A549 (cell line): ENCODE data around the gene SPECC1L. TPM values are rescaled to one million over a fixed set of nuclear protein-coding genes. Genes with fewer than 3 reads are reported as not detected.

Experiments
- ATAC-seq, 2 experiments: fragments of 200-7000 bp in 1 of 2; fragments of >200 bp in 1 of 2; cut with Nextera tagmentation in 1 of 2; cut with Tn5 transposase in 1 of 2; 3 replicates each; pipeline versions ENCODE4 v1.8.0 to v1.9.1; 2018 to 2020; ENCODE audit warnings: mild to moderate bottlenecking in 1 of 2, moderate library complexity in 1 of 2
- CTCF ChIA-PET: fragments of 300-600 bp; sonication (Branson Sonifier 250); formaldehyde crosslinking; extraction: SDS; loops from one replicate; lab custom pipeline; 2021; ENCODE audit warnings: antibody characterized with exemption, inconsistent platforms; lab: Yijun Ruan, JAX
- POLR2A ChIA-PET: fragments of 350-600 bp; formaldehyde crosslinking; extraction: SDS; loops from one replicate; lab custom pipeline; 2021; ENCODE audit warnings: antibody characterized with exemption, inconsistent platforms; lab: Yijun Ruan, JAX
- DNase-seq, 2 experiments: peaks; one replicate each; pipeline versions ENCODE4 v3.0.0 to v3.0.0-alpha.2; 2011 to 2016; ENCODE audit warnings: low read depth in 1 of 2, low spot score in 1 of 2
- FAIRE-seq: peaks from 2 replicates; lab custom pipeline; 2011; peaks lifted over from hg19 to GRCh38; lab: Jason Lieb, UNC
- H3K27ac ChIP-seq, 2 experiments: fragments of >200 bp; sonication (Bioruptor Twin); formaldehyde crosslinking; 3 replicates each; pipeline ENCODE4 v1.5.1; 2016 to 2017
- H3K4me1 ChIP-seq: fragments of >200 bp; sonication (Bioruptor Twin); formaldehyde crosslinking; 3 replicates; pipeline ENCODE4 v1.6.1; 2016
- H3K4me2 ChIP-seq: fragments of >200 bp; sonication (Bioruptor Twin); formaldehyde crosslinking; 3 replicates; pipeline ENCODE4 v1.6.1; 2016
- H3K4me3 ChIP-seq: fragments of >200 bp; sonication (Bioruptor Twin); formaldehyde crosslinking; 3 replicates; pipeline ENCODE4 v1.5.1; 2016
- H3K9me3 ChIP-seq: fragments of >200 bp; sonication (Bioruptor Twin); formaldehyde crosslinking; 3 replicates; pipeline ENCODE4 v1.6.1; 2016
- ATOH8 ChIP-seq: fragments of 250-450 bp; sonication (Bioruptor Pico); IDR thresholded peaks from 2 replicates; pipeline ENCODE4 v1.5.0; 2020; ENCODE audit warnings: low read depth, mild to moderate bottlenecking, moderate library complexity
- BHLHE40 ChIP-seq: IDR thresholded peaks from 2 replicates; pipeline ENCODE4 v1.6.1; 2012; ENCODE audit warnings: low read depth, low read length, inconsistent platforms
- CBX2 ChIP-seq: fragments of 200-600 bp; sonication (generic); IDR thresholded peaks from 2 replicates; pipeline ENCODE4 v1.6.1; 2016; ENCODE audit warnings: low read depth, mild to moderate bottlenecking, borderline replicate concordance
- CEBPB ChIP-seq, 2 experiments: fragments of >200 bp in 1 of 2; sonication (Bioruptor Twin) in 1 of 2; formaldehyde crosslinking in 1 of 2; IDR thresholded peaks; 2 replicates each; pipeline ENCODE4 v1.6.1; 2012 to 2016
- CHD2 ChIP-seq: fragments of 150-350 bp; IDR thresholded peaks from 2 replicates; pipeline ENCODE4 v1.6.1; 2014; ENCODE audit warnings: low read length; ENCODE audit not compliant: partially characterized antibody
- EHF ChIP-seq: fragments of 250-450 bp; sonication (Bioruptor Pico); IDR thresholded peaks from 2 replicates; pipeline ENCODE4 v1.5.0; 2020; ENCODE audit warnings: mild to moderate bottlenecking
- ELK1 ChIP-seq: fragments of 150-350 bp; IDR thresholded peaks from 2 replicates; pipeline ENCODE4 v1.6.1; 2014; ENCODE audit warnings: low read depth, mild to moderate bottlenecking, low read length
- ESRRA ChIP-seq: fragments of 150-350 bp; IDR thresholded peaks from 2 replicates; pipeline ENCODE4 v1.6.1; 2014; ENCODE audit warnings: mild to moderate bottlenecking, low read length, borderline replicate concordance
- FOSB ChIP-seq: fragments of 250-450 bp; sonication (Bioruptor Pico); IDR thresholded peaks from 2 replicates; pipeline ENCODE4 v1.5.0; 2020; ENCODE audit warnings: mild to moderate bottlenecking, moderate library complexity
- FOSL2 ChIP-seq, 2 experiments: fragments of 450-650 bp in 1 of 2; fragments of >200 bp in 1 of 2; sonication (Bioruptor Twin) in 1 of 2; formaldehyde crosslinking; IDR thresholded peaks; 2 replicates each; pipeline versions ENCODE4 v1.5.0 to v1.6.1; 2016 to 2020; ENCODE audit warnings: mild to moderate bottlenecking in 1 of 2, moderate library complexity in 1 of 2
- FOXS1 ChIP-seq: fragments of 250-450 bp; sonication (Bioruptor Pico); IDR thresholded peaks from 2 replicates; pipeline ENCODE4 v1.5.0; 2020; ENCODE audit warnings: mild to moderate bottlenecking, moderate library complexity
- HDAC2 ChIP-seq: fragments of 200-600 bp; sonication (generic); IDR thresholded peaks from 2 replicates; pipeline ENCODE4 v1.6.1; 2016
- HES2 ChIP-seq: fragments of >200 bp; sonication (Bioruptor Twin); formaldehyde crosslinking; IDR thresholded peaks from 2 replicates; pipeline ENCODE4 v1.6.1; 2016
- HMGXB4 ChIP-seq: fragments of 250-450 bp; sonication (Bioruptor Pico); IDR thresholded peaks from 2 replicates; pipeline ENCODE4 v1.5.0; 2021; ENCODE audit warnings: mild to moderate bottlenecking, moderate library complexity, borderline replicate concordance
- HOXB13 ChIP-seq: fragments of 250-450 bp; sonication (Bioruptor Pico); IDR thresholded peaks from 2 replicates; pipeline ENCODE4 v1.5.0; 2020; ENCODE audit warnings: low read depth, mild to moderate bottlenecking, moderate library complexity
- HOXB5 ChIP-seq: fragments of 250-450 bp; sonication (Bioruptor Pico); IDR thresholded peaks from 2 replicates; pipeline ENCODE4 v1.5.0; 2020; ENCODE audit warnings: mild to moderate bottlenecking, moderate library complexity
- JUNB ChIP-seq: fragments of >200 bp; sonication (Bioruptor Twin); formaldehyde crosslinking; IDR thresholded peaks from 2 replicates; pipeline ENCODE4 v1.6.1; 2016
- KDM5A ChIP-seq: fragments of 200-600 bp; sonication (generic); IDR thresholded peaks from 2 replicates; pipeline ENCODE4 v1.6.1; 2016; ENCODE audit warnings: antibody characterized with exemption, mild to moderate bottlenecking
- MAFK ChIP-seq: fragments of 450-650 bp; IDR thresholded peaks from 2 replicates; pipeline ENCODE4 v1.6.1; 2014; ENCODE audit not compliant: partially characterized antibody
- MAX ChIP-seq: IDR thresholded peaks from 2 replicates; pipeline ENCODE4 v1.6.1; 2012
- MAZ ChIP-seq: fragments of 150-350 bp; IDR thresholded peaks from 2 replicates; pipeline ENCODE4 v1.6.1; 2014; ENCODE audit warnings: antibody characterized with exemption, low read depth, low read length, borderline replicate concordance
- MYC ChIP-seq: IDR thresholded peaks from 2 replicates; pipeline ENCODE4 v1.6.1; 2012; ENCODE audit warnings: mild to moderate bottlenecking, inconsistent platforms, low read length, improper control_type of control experiment, borderline replicate concordance
- NFE2L2 ChIP-seq: fragments of 150-350 bp; conservative IDR thresholded peaks from 2 replicates; pipeline ENCODE4 v1.6.1; 2014; ENCODE audit warnings: low read length
- NR3C1 ChIP-seq: fragments of >200 bp; sonication (Bioruptor Twin); formaldehyde crosslinking; IDR thresholded peaks from 3 replicates; pipeline ENCODE4 v1.6.1; 2017
- RAD21 ChIP-seq, 2 experiments: fragments of >200 bp in 1 of 2; sonication (Bioruptor Twin) in 1 of 2; formaldehyde crosslinking in 1 of 2; IDR thresholded peaks in 1 of 2; conservative IDR thresholded peaks in 1 of 2; 2 replicates in 1 of 2; 3 replicates in 1 of 2; pipeline ENCODE4 v1.6.1; 2012 to 2018; ENCODE audit warnings: inconsistent platforms in 1 of 2
- RFX5 ChIP-seq: fragments of 450-650 bp; IDR thresholded peaks from 2 replicates; pipeline ENCODE4 v1.7.1; 2014; ENCODE audit warnings: antibody characterized with exemption, mild to moderate bottlenecking, moderate library complexity
- SMC3 ChIP-seq: fragments of >200 bp; sonication (Bioruptor Twin); formaldehyde crosslinking; IDR thresholded peaks from 3 replicates; pipeline ENCODE4 v1.6.1; 2018; ENCODE audit warnings: inconsistent platforms
- TP53 ChIP-seq: fragments of 250-450 bp; sonication (Bioruptor Pico); IDR thresholded peaks from 2 replicates; pipeline ENCODE4 v1.5.0; 2021; ENCODE audit warnings: mild to moderate bottlenecking, moderate library complexity
- WGBS: methylation state at CpG from one replicate; pipeline ENCODE4 v1.1.6; 2017; ENCODE audit errors: missing lambda C conversion rate; 5-methylcytosine and 5-hydroxymethylcytosine counted together
- polyA plus RNA-seq, 4 experiments: library from polyadenylated mRNA; depleted of rRNA in 3 of 4; stranded (reverse); fragments of >200 nt; fragmentation: RNase III in 1 of 4; extraction: RNeasy Plus Mini Kit Qiagen cat#74134 plus additional on column Dnase treatment in 1 of 4; gene quantifications; 2 replicates in 3 of 4; 3 replicates in 1 of 4; pipeline ENCODE4 v1.2.3, GENCODE V29; 2011 to 2017
- TF ChIP-seq, protein P1 (sequence below): IDR thresholded peaks from 2 replicates; pipeline ENCODE4 v1.6.1; 2012; ENCODE audit warnings: low read depth, borderline replicate concordance

The SPECC1L gene
- polyA plus RNA-seq, 2 of the 4 experiments (the other 2 are of a cell fraction) = 14.8 to 25.2 TPM

- H3K4me1 ChIP-seq = peaks cover 19% of the 10 kb centered on the region; the same call in 2 of the 3 replicates
- WGBS = 100% methylated on average over 1 of the region's 1 CpG
- POLR2A ChIA-PET = no interaction called here
- FAIRE-seq = no peak
- no peak for DNase-seq
- CTCF ChIA-PET = no interaction called here
- TF ChIP-seq FOXS1 (CRISPR knock-in tag) (no peak), FOSL2 (IDR thresholded peaks at IDR 0.05) (no peak), FOSL2 (CRISPR knock-in tag; IDR thresholded peaks at IDR 0.05) (no peak), HES2 (no peak), RAD21 (conservative IDR thresholded peaks at IDR 0.05 in 1 of 2, IDR thresholded peaks at IDR 0.05 in 1 of 2) (no peak), ELK1 (no peak), TP53 (CRISPR knock-in tag) (no peak), HMGXB4 (CRISPR knock-in tag) (no peak), MAFK (no peak), MAX (no peak), SMC3 (no peak), ESRRA (no peak), HOXB13 (CRISPR knock-in tag) (no peak), CBX2 (no peak), RFX5 (no peak), ATOH8 (CRISPR knock-in tag) (no peak), KDM5A (no peak), EHF (CRISPR knock-in tag) (no peak)
- TF ChIP-seq, protein P1, sequence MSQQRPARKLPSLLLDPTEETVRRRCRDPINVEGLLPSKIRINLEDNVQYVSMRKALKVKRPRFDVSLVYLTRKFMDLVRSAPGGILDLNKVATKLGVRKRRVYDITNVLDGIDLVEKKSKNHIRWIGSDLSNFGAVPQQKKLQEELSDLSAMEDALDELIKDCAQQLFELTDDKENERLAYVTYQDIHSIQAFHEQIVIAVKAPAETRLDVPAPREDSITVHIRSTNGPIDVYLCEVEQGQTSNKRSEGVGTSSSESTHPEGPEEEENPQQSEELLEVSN = no peak
- TF ChIP-seq, all 56 proteins: peak for 0
- H3K9me3 ChIP-seq = 0 out of 3 replicates have a peak, but pooled peaks cover 5% of the 10 kb centered on the region
- no peak overlapping the region for H3K4me2 ChIP-seq
- ATAC-seq = no peak
- no peak overlapping the region for H3K4me3 ChIP-seq
- H3K27ac ChIP-seq = no peak overlapping the region
These were observed 33.5 kb downstream of the SPECC1L start for GRCh38 chr22:24304062-24304675.

- Histone ChIP-seq H3K9me3 (0 out of 3 replicates have a peak, but pooled peaks cover 5% of the 10 kb centered on the region), H3K4me3 (no peak overlapping the region), H3K4me2 (no peak overlapping the region), H3K27ac (no peak overlapping the region), H3K4me1 (peaks cover 22% of the 10 kb centered on the region; the same call in 2 of the 3 replicates)
- POLR2A ChIA-PET = no interaction called here
- FAIRE-seq = no peak
- WGBS = 95% methylated on average over 3 of the region's 3 CpGs
- CTCF ChIA-PET = no interaction called here
- ATAC-seq = no peak
- no peak for DNase-seq
- no peak for TF ChIP-seq JUNB
- no peak for TF ChIP-seq NFE2L2
- TF ChIP-seq FOSB (CRISPR knock-in tag) = no peak
- no peak for TF ChIP-seq MYC
- TF ChIP-seq EHF (CRISPR knock-in tag) = no peak
- no peak for TF ChIP-seq HOXB5 (CRISPR knock-in tag)
- no peak for TF ChIP-seq CEBPB (IDR thresholded peaks at IDR 0.05)
- TF ChIP-seq BHLHE40 = no peak
- TF ChIP-seq NR3C1 = no peak
- no peak for TF ChIP-seq HDAC2
- TF ChIP-seq SMC3 = no peak
- TF ChIP-seq ESRRA = no peak
- no peak for TF ChIP-seq CHD2
- no peak for TF ChIP-seq MAZ
- TF ChIP-seq, protein P1 = no peak
These were observed 34.6 kb downstream of the SPECC1L start for GRCh38 chr22:24305260-24305692.
